Endometrium (tissue), 2 donors: ENCODE results near the gene PARP6.

Experiments
- FAIRE-seq: peaks from 2 replicates; lab custom pipeline; 2012; peaks lifted over from hg19 to GRCh38; lab: Jason Lieb, UNC
- donor health status: control.
- donor health status: control.

The PARP6 gene

GRCh38 chr15:72272213-72272996, at the start of gene PARP6:
Gene PARP6 (minus strand): TSS chr15:72272554. CDS start chr15:72267477, 5,077 bp downstream.
- peak; percentile 59 for FAIRE-seq

GRCh38 chr15:72319985-72320671, 47.8 kb upstream of the PARP6 start, which contains the start of gene CELF6:
Gene CELF6 (minus strand): TSS chr15:72320157. CDS start chr15:72319874, 283 bp downstream.
- no peak for FAIRE-seq

- no peak for FAIRE-seq
Measured at GRCh38 chr15:72319360-72319984, 47.1 kb upstream of the PARP6 start.

- no peak for FAIRE-seq
Measured at GRCh38 chr15:72318408-72318942, 46.1 kb upstream of the PARP6 start.

GRCh38 chr15:72315706-72316370, 43.5 kb upstream of the PARP6 start:
- no peak for FAIRE-seq

GRCh38 chr15:72313881-72314280, 41.5 kb upstream of the PARP6 start:
- FAIRE-seq, result no peak

GRCh38 chr15:72313448-72313840, 41.1 kb upstream of the PARP6 start:
- FAIRE-seq, result no peak

- no peak for FAIRE-seq
Measured at GRCh38 chr15:72312605-72313447, 40.5 kb upstream of the PARP6 start.

GRCh38 chr15:72307026-72307425, 34.7 kb upstream of the PARP6 start:
- no peak for FAIRE-seq

- no peak for FAIRE-seq
Measured at GRCh38 chr15:72306211-72306785, 33.9 kb upstream of the PARP6 start.

- no peak for FAIRE-seq
Measured at GRCh38 chr15:72304596-72304995, 32.2 kb upstream of the PARP6 start.

- no peak for FAIRE-seq
Measured at GRCh38 chr15:72302955-72303354, 30.6 kb upstream of the PARP6 start.

- FAIRE-seq, result no peak
Measured at GRCh38 chr15:72289597-72290325, 17.4 kb upstream of the PARP6 start.

GRCh38 chr15:72288796-72289596, 16.6 kb upstream of the PARP6 start:
- FAIRE-seq, result no peak

GRCh38 chr15:72285927-72286516, 13.7 kb upstream of the PARP6 start:
- no peak for FAIRE-seq

GRCh38 chr15:72285402-72285801, 13.0 kb upstream of the PARP6 start:
- no peak for FAIRE-seq

- no peak for FAIRE-seq
Measured at GRCh38 chr15:72284781-72285180, 12.4 kb upstream of the PARP6 start.

GRCh38 chr15:72281713-72282112, 9.4 kb upstream of the PARP6 start:
- no peak for FAIRE-seq

- FAIRE-seq, result no peak
Measured at GRCh38 chr15:72280751-72281150, 8.4 kb upstream of the PARP6 start.
